CD4-positive, alpha-beta T cell (primary cell): ENCODE data around the gene SYTL3. TPM values are rescaled to one million over a fixed set of nuclear protein-coding genes. Genes with fewer than 3 reads are reported as not detected.

Source experiments
- ATAC-seq: fragments of 200-7000 bp; cut with Tn5 transposase; one replicate; pipeline ENCODE4 v1.10.0; 2022; ENCODE audit warnings: mild to moderate bottlenecking; ENCODE audit not compliant: poor library complexity
- CTCF ChIA-PET: fragments of 350-600 bp; sonication (Branson Sonifier 250); formaldehyde crosslinking; loops from one replicate; lab custom pipeline; 2021; ENCODE audit warnings: antibody characterized with exemption, inconsistent platforms; lab: Charles Lee
- POLR2A ChIA-PET: fragments of 350-600 bp; sonication (Branson Sonifier 250); formaldehyde crosslinking; loops from one replicate; lab custom pipeline; 2021; ENCODE audit warnings: antibody characterized with exemption, inconsistent platforms; lab: Charles Lee
- DNase-seq, 14 experiments: peaks; one replicate each; pipeline ENCODE4 v3.0.0-alpha.2; 2013 to 2020; ENCODE audit warnings: mixed read lengths in 2 of 14
- H3K27ac ChIP-seq, 2 donors: one replicate each; pipeline versions ENCODE4 v1.5.1 to v1.7.0; 2013; ENCODE audit warnings: low read length in 2 of 2, low read depth in 1 of 2, mild to moderate bottlenecking in 1 of 2
- H3K27me3 ChIP-seq, 2 experiments: 1 replicate in 1 of 2; 2 replicates in 1 of 2; pipeline versions ENCODE4 v1.6.1 to v1.7.0; 2013; ENCODE audit warnings: low read length in 2 of 2, control low read depth in 1 of 2, mild to moderate bottlenecking in 1 of 2, moderate library complexity in 1 of 2; ENCODE audit not compliant: insufficient read depth in 2 of 2, control insufficient read depth in 1 of 2
- H3K36me3 ChIP-seq: one replicate; pipeline ENCODE4 v1.6.1; 2013; ENCODE audit warnings: low read length, control low read depth; ENCODE audit not compliant: insufficient read depth
- H3K4me1 ChIP-seq: one replicate; pipeline ENCODE4 v1.6.1; 2013; ENCODE audit warnings: low read length, control low read depth; ENCODE audit not compliant: insufficient read depth
- H3K4me3 ChIP-seq: one replicate; pipeline ENCODE4 v1.5.1; 2013; ENCODE audit warnings: mild to moderate bottlenecking, low read length, moderate library complexity
- H3K9me3 ChIP-seq, 2 experiments: 1 replicate in 1 of 2; 2 replicates in 1 of 2; pipeline versions ENCODE4 v1.6.1 to v1.7.0; 2013; ENCODE audit warnings: low read length in 2 of 2, mild to moderate bottlenecking in 2 of 2, control low read depth in 1 of 2, moderate library complexity in 1 of 2; ENCODE audit not compliant: control insufficient read depth in 1 of 2, insufficient read depth in 1 of 2
- H3K27ac Mint-ChIP-seq: one replicate; pipeline ENCODE4 v1.8.0; 2020; ENCODE audit warnings: mixed read lengths
- H3K27me3 Mint-ChIP-seq: one replicate; pipeline ENCODE4 v1.8.0; 2021; ENCODE audit warnings: mixed read lengths
- H3K36me3 Mint-ChIP-seq: one replicate; pipeline ENCODE4 v1.8.0; 2021; ENCODE audit warnings: low read depth, mixed read lengths
- H3K4me1 Mint-ChIP-seq: one replicate; pipeline ENCODE4 v1.8.0; 2021; ENCODE audit warnings: low read depth, mixed read lengths
- H3K4me3 Mint-ChIP-seq: one replicate; pipeline ENCODE4 v1.8.0; 2020; ENCODE audit warnings: mild to moderate bottlenecking, mixed read lengths
- H3K9me3 Mint-ChIP-seq: one replicate; pipeline ENCODE4 v1.8.0; 2020; ENCODE audit warnings: mixed read lengths
- CTCF ChIP-seq: fragments of 200-600 bp; IDR thresholded peaks from one replicate; pipeline ENCODE4 v1.8.0; 2022; ENCODE audit warnings: antibody characterized with exemption, mild to moderate bottlenecking
- intact Hi-C, 2 experiments: fragments of 100-400 bp; cut with DNase I in 1 of 2; cut with micrococcal nuclease in 1 of 2; formaldehyde crosslinking; loops; one replicate each; pipeline versions ENCODE4 v1.15.1 to v1.9.0; 2023 to 2025; cut with DNase I, micrococcal nuclease
- total RNA-seq, 174 experiments: library from RNA in 2 of 174; stranded (reverse) in 2 of 174; gene quantifications; one replicate each; pipeline ENCODE4 v1.2.3 and lab custom pipeline; 2021 to 2026

The SYTL3 gene
- total RNA-seq, 2 experiments from 2014 or later = 41.2 to 42.7 TPM

- peaks cover 4% of the 10 kb centered on the region for H3K27me3 Mint-ChIP-seq
- Histone ChIP-seq H3K36me3 (peaks cover 68% of the 10 kb centered on the region), H3K27me3 (no peaks in the 10 kb centered on the region), H3K4me1 (no peaks in the 10 kb centered on the region), H3K4me3 (no peak overlapping the region), H3K27ac (no peak overlapping the region), H3K9me3 (peaks cover 0 to 8% of the 10 kb centered on the region in 2 experiments)
- no peak for ATAC-seq
- no peaks in the 10 kb centered on the region for H3K4me1 Mint-ChIP-seq
- POLR2A ChIA-PET = no interaction called here
- TF ChIP-seq CTCF = no peak
- peaks cover 70% of the 10 kb centered on the region for H3K36me3 Mint-ChIP-seq
- H3K27ac Mint-ChIP-seq = no peak overlapping the region
- intact Hi-C loops = no loop called here
- CTCF ChIA-PET = no interaction called here
- no peak overlapping the region for H3K4me3 Mint-ChIP-seq
- H3K9me3 Mint-ChIP-seq = no peaks in the 10 kb centered on the region
- peak in 1 of 14 experiments; percentile 44 for DNase-seq
Observed at GRCh38 chr6:158760618-158761250, 110.9 kb downstream of the SYTL3 start.

- TF ChIP-seq CTCF = no peak
- no peak overlapping the region for H3K4me3 ChIP-seq
- Mint-ChIP-seq H3K27me3 (peaks cover 4% of the 10 kb centered on the region), H3K27ac (peak overlapping the region; percentile 50), H3K4me1 (no peaks in the 10 kb centered on the region), H3K9me3 (no peaks in the 10 kb centered on the region), H3K4me3 (no peak overlapping the region), H3K36me3 (peaks cover 76% of the 10 kb centered on the region)
- peaks cover 0 to 8% of the 10 kb centered on the region in 2 experiments for H3K9me3 ChIP-seq
- no peak overlapping the region for H3K27ac ChIP-seq
- peak in 1 of 14 experiments; percentile 38 for DNase-seq
- H3K4me1 ChIP-seq = no peaks in the 10 kb centered on the region
- ATAC-seq = no peak
- peaks cover 78% of the 10 kb centered on the region for H3K36me3 ChIP-seq
- no peaks in the 10 kb centered on the region for H3K27me3 ChIP-seq
- ChIA-PET POLR2A (no interaction called here), CTCF (interaction anchor here (1.3 kb wide), 1 partner anchor 70 kb away, joined by 3 read pairs; no protein-coding TSS in a partner anchor)
- intact Hi-C loops = no loop called here
Observed at GRCh38 chr6:158761746-158762145, 111.9 kb downstream of the SYTL3 start.

GRCh38 chr6:158762787-158763433 is 113.1 kb downstream of the SYTL3 start:
- ATAC-seq = no peak
- DNase-seq = peak in 1 of 14 experiments; percentile 48
- peaks cover 81% of the 10 kb centered on the region for H3K36me3 ChIP-seq
- no peak overlapping the region for H3K4me3 Mint-ChIP-seq
- no peaks in the 10 kb centered on the region for H3K27me3 ChIP-seq
- no peaks in the 10 kb centered on the region for H3K4me1 Mint-ChIP-seq
- peaks cover 8% of the 10 kb centered on the region for H3K27me3 Mint-ChIP-seq
- no peaks in the 10 kb centered on the region for H3K4me1 ChIP-seq
- POLR2A ChIA-PET = interaction anchor here (1.2 kb wide), 1 partner anchor 107 kb away, joined by 3 read pairs; no protein-coding TSS in a partner anchor
- peak overlapping the region; percentile 50 for H3K27ac Mint-ChIP-seq
- no peak overlapping the region for H3K4me3 ChIP-seq
- intact Hi-C loops = no loop called here
- H3K36me3 Mint-ChIP-seq = peaks cover 78% of the 10 kb centered on the region
- no peaks in the 10 kb centered on the region for H3K9me3 Mint-ChIP-seq
- H3K9me3 ChIP-seq = peaks cover 0 to 8% of the 10 kb centered on the region in 2 experiments
- no peak for TF ChIP-seq CTCF
- CTCF ChIA-PET = interaction anchor here (0.6 to 1.3 kb wide), 2 partner anchors 62 to 72 kb away, joined by 3 to 4 read pairs; no protein-coding TSS in a partner anchor
- no peak overlapping the region for H3K27ac ChIP-seq
